Measurements from ENCODE around the gene CSF2. TPM values are rescaled to one million over a fixed set of nuclear protein-coding genes. Genes with fewer than 3 reads are reported as not detected.
"Not testable (repeated sequence)": the region's sequence is repeated elsewhere in the genome, so short reads cannot be mapped to it uniquely, and the experiment has no call there.

Gene CSF2
- total and polyA plus RNA-seq, 3 experiments from 2014 or later = 393 to 409 TPM; not detected in 1

DNA sequence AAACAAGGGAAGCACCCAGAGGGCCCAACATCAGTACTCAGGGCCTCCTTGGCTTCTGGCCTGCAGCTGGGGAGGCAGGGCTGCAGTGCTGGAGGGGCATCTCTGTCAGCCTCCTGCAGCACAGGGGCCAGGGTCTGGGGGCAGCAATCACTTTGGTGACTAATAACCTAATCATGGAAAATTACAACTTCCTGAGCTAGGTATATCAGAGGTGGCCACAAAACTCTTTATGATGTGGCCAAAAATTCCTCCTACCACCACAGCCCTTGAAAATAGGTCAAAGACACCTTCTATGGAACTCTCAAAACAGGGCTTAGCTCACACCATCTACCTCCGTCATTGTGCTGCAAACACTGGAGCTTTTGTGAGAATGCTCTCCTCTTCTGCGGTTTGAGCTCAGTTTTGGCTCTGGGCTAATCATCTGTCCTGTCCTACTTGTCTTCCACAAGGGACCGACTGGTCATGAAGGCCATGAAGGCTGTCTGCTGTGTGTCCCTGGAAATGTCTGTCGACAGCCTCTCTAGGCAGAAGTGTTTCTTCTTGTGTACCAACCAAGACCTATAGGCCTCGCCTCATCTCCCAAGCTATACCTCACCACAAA is 28.6 kb downstream of the CSF2 start:
- H3K27me3 ChIP-seq (ENCODE audit: insufficient read depth, low read length, poor library complexity, severe bottlenecking) = no peaks in the 10 kb centered on the region
- H3K9me3 ChIP-seq (ENCODE audit: low read length) = no peaks in the 10 kb centered on the region
- H3K9me3 Mint-ChIP-seq = no peaks in the 10 kb centered on the region
- peak in 4 of 5 donors; percentile 26 to 64 (median 54) for DNase-seq
- H3K4me3 Mint-ChIP-seq = peak overlapping the region; percentile 8 to 82 (median 44)
- H3K4me1 ChIP-seq (ENCODE audit: insufficient read depth, low read length) = peaks cover 79% of the 10 kb centered on the region
- H3K36me3 ChIP-seq (ENCODE audit: insufficient read depth, low read length) = no peaks in the 10 kb centered on the region
- peak overlapping the region; percentile 69 for H3K27ac ChIP-seq (ENCODE audit: low read depth, low read length)
- peak overlapping the region; percentile 77 to 100 (median 92) for H3K27ac Mint-ChIP-seq
- no peaks in the 10 kb centered on the region for H3K36me3 Mint-ChIP-seq
- H3K27me3 Mint-ChIP-seq = no peaks in the 10 kb centered on the region
- ChIA-PET POLR2A (interaction anchor here (0.5 kb wide), 1 partner anchor 63 kb away, joined by 3 read pairs; no protein-coding TSS in a partner anchor), CTCF (interaction anchor here (0.9 to 2.3 kb wide), 6 partner anchors 13 to 39 kb away, joined by 3 to 8 read pairs (median 5); no protein-coding TSS in a partner anchor)
- H3K4me3 ChIP-seq (ENCODE audit: low read length) = peak overlapping the region; percentile 7
- peaks cover 77 to 88% (median 80%) of the 10 kb centered on the region in 3 donors for H3K4me1 Mint-ChIP-seq

- H3K4me3 Mint-ChIP-seq = peak overlapping the region; percentile 18 to 80 (median 54)
- DNase-seq = no peak
- H3K27ac Mint-ChIP-seq = peak overlapping the region; percentile 77 to 100 (median 92)
- no peaks in the 10 kb centered on the region for H3K27me3 ChIP-seq (ENCODE audit: insufficient read depth, low read length, poor library complexity, severe bottlenecking)
- H3K4me1 Mint-ChIP-seq = peaks cover 77 to 82% (median 77%) of the 10 kb centered on the region in 3 donors
- ChIA-PET CTCF (interaction anchor here (1.1 to 2.3 kb wide), 7 partner anchors 10 to 40 kb away, joined by 3 to 8 read pairs (median 5); no protein-coding TSS in a partner anchor), POLR2A (interaction anchor here (0.7 kb wide), 1 partner anchor 15 kb away, joined by 3 read pairs; no protein-coding TSS in a partner anchor)
- peak overlapping the region; percentile 18 for H3K4me3 ChIP-seq (ENCODE audit: low read length)
- H3K36me3 ChIP-seq (ENCODE audit: insufficient read depth, low read length) = no peaks in the 10 kb centered on the region
- no peaks in the 10 kb centered on the region for H3K36me3 Mint-ChIP-seq
- H3K27me3 Mint-ChIP-seq = no peaks in the 10 kb centered on the region
- H3K4me1 ChIP-seq (ENCODE audit: insufficient read depth, low read length) = peaks cover 79% of the 10 kb centered on the region
- no peaks in the 10 kb centered on the region for H3K9me3 ChIP-seq (ENCODE audit: low read length)
- H3K9me3 Mint-ChIP-seq = peaks cover 0 to 1% (median 0%) of the 10 kb centered on the region in 5 donors
- H3K27ac ChIP-seq (ENCODE audit: low read depth, low read length) = peak overlapping the region; percentile 69
Measured at GRCh38 chr5:132102944-132103331, 29.3 kb downstream of the CSF2 start.

- no peaks in the 10 kb centered on the region for H3K36me3 Mint-ChIP-seq
- POLR2A ChIA-PET = interaction anchor here (0.6 to 0.7 kb wide), 3 partner anchors 15 to 79 kb away, joined by 3 read pairs; no protein-coding TSS in a partner anchor
- CTCF ChIA-PET = interaction anchor here (0.7 to 2.3 kb wide), 6 partner anchors 10 to 96 kb away, joined by 3 to 7 read pairs (median 4); no protein-coding TSS in a partner anchor
- H3K27ac Mint-ChIP-seq = peak overlapping the region; percentile 77 to 100 (median 92)
- H3K4me3 Mint-ChIP-seq = peak overlapping the region; percentile 28 to 80 (median 54)
- H3K27me3 Mint-ChIP-seq = no peaks in the 10 kb centered on the region
- no peaks in the 10 kb centered on the region for H3K36me3 ChIP-seq (ENCODE audit: insufficient read depth, low read length)
- H3K27ac ChIP-seq (ENCODE audit: low read depth, low read length) = peak overlapping the region; percentile 69
- peaks cover 74 to 78% (median 77%) of the 10 kb centered on the region in 3 donors for H3K4me1 Mint-ChIP-seq
- peaks cover 74% of the 10 kb centered on the region for H3K4me1 ChIP-seq (ENCODE audit: insufficient read depth, low read length)
- no peaks in the 10 kb centered on the region for H3K27me3 ChIP-seq (ENCODE audit: insufficient read depth, low read length, poor library complexity, severe bottlenecking)
- peaks cover 0 to 2% (median under 1%) of the 10 kb centered on the region in 5 donors for H3K9me3 Mint-ChIP-seq
- peak; percentile 51 to 89 (median 56) for DNase-seq
- H3K4me3 ChIP-seq (ENCODE audit: low read length) = peak overlapping the region; percentile 18
- no peaks in the 10 kb centered on the region for H3K9me3 ChIP-seq (ENCODE audit: low read length)
Measured at GRCh38 chr5:132103332-132103951, 29.9 kb downstream of the CSF2 start.

DNA sequence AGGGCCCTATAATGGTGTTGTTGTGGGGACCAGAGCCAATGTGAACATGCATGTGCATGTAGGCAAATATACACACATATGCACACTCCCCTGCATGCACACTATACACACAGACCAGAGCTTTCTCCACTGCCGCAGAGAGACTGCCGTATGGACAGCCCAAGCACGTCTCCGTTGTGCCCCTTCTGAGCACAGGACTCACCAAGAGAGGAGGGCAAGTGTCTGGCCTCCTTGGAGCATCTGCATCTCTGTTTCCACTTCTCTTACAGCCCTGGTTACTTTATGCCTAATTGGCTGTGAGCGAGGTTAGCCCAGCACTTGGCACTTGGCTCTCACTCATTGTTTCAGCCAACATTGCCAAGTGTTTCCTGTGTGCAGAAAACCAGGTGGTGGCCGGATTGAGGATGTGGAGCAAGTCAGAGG is 30.4 kb downstream of the CSF2 start:
- H3K36me3 ChIP-seq (ENCODE audit: insufficient read depth, low read length) = no peaks in the 10 kb centered on the region
- peaks cover 0 to 3% (median 2%) of the 10 kb centered on the region in 5 donors for H3K9me3 Mint-ChIP-seq
- POLR2A ChIA-PET = interaction anchor here (0.6 to 0.7 kb wide), 4 partner anchors 22 to 468 kb away, joined by 3 to 4 read pairs (median 3); no protein-coding TSS in a partner anchor
- CTCF ChIA-PET = interaction anchor here (0.7 to 1.8 kb wide), 7 partner anchors 11 to 96 kb away, joined by 3 to 5 read pairs (median 4); no protein-coding TSS in a partner anchor
- no peak overlapping the region for H3K4me3 ChIP-seq (ENCODE audit: low read length)
- DNase-seq = no peak
- no peaks in the 10 kb centered on the region for H3K27me3 ChIP-seq (ENCODE audit: insufficient read depth, low read length, poor library complexity, severe bottlenecking)
- no peaks in the 10 kb centered on the region for H3K36me3 Mint-ChIP-seq
- peak overlapping the region; percentile 77 to 100 (median 92) for H3K27ac Mint-ChIP-seq
- peak overlapping the region; percentile 69 for H3K27ac ChIP-seq (ENCODE audit: low read depth, low read length)
- H3K9me3 ChIP-seq (ENCODE audit: low read length) = no peaks in the 10 kb centered on the region
- H3K4me1 Mint-ChIP-seq = peaks cover 72 to 75% (median 75%) of the 10 kb centered on the region in 3 donors
- peak overlapping the region; percentile 28 to 80 (median 54) for H3K4me3 Mint-ChIP-seq
- H3K27me3 Mint-ChIP-seq = no peaks in the 10 kb centered on the region
- H3K4me1 ChIP-seq (ENCODE audit: insufficient read depth, low read length) = peaks cover 69% of the 10 kb centered on the region

GRCh38 chr5:132104556-132104955 is 31.0 kb downstream of the CSF2 start:
- Mint-ChIP-seq H3K27me3 (no peaks in the 10 kb centered on the region), H3K9me3 (peaks cover 0 to 3% (median 2%) of the 10 kb centered on the region in 5 donors), H3K36me3 (no peaks in the 10 kb centered on the region), H3K4me1 (peaks cover 69 to 71% (median 70%) of the 10 kb centered on the region in 3 donors), H3K4me3 (peak overlapping the region in 6 of 7 donors; percentile 22 to 80 (median 44)), H3K27ac (peak overlapping the region; percentile 52 to 100 (median 89))
- H3K4me3 ChIP-seq (ENCODE audit: low read length) = no peak overlapping the region
- peaks cover 65% of the 10 kb centered on the region for H3K4me1 ChIP-seq (ENCODE audit: insufficient read depth, low read length)
- no peaks in the 10 kb centered on the region for H3K36me3 ChIP-seq (ENCODE audit: insufficient read depth, low read length)
- no peak overlapping the region for H3K27ac ChIP-seq (ENCODE audit: low read depth, low read length)
- no peaks in the 10 kb centered on the region for H3K9me3 ChIP-seq (ENCODE audit: low read length)
- DNase-seq = no peak
- no peaks in the 10 kb centered on the region for H3K27me3 ChIP-seq (ENCODE audit: insufficient read depth, low read length, poor library complexity, severe bottlenecking)
- ChIA-PET POLR2A (interaction anchor here (0.6 to 0.7 kb wide), 3 partner anchors 282 to 1233 kb away, joined by 3 to 7 read pairs (median 4); no protein-coding TSS in a partner anchor), CTCF (interaction anchor here (1.2 to 1.8 kb wide), 5 partner anchors 13 to 97 kb away, joined by 3 to 5 read pairs (median 5); no protein-coding TSS in a partner anchor)

GRCh38 chr5:132105688-132106087 is 32.1 kb downstream of the CSF2 start:
- no peaks in the 10 kb centered on the region for H3K27me3 Mint-ChIP-seq
- no peak for DNase-seq
- Histone ChIP-seq H3K27me3 (ENCODE audit: insufficient read depth, low read length, poor library complexity, severe bottlenecking) (no peaks in the 10 kb centered on the region), H3K4me1 (ENCODE audit: insufficient read depth, low read length) (peaks cover 63% of the 10 kb centered on the region), H3K36me3 (ENCODE audit: insufficient read depth, low read length) (no peaks in the 10 kb centered on the region), H3K4me3 (ENCODE audit: low read length) (no peak overlapping the region), H3K9me3 (ENCODE audit: low read length) (no peaks in the 10 kb centered on the region), H3K27ac (ENCODE audit: low read depth, low read length) (no peak overlapping the region)
- peak overlapping the region in 4 of 8 donors; percentile 17 to 90 (median 54) for H3K27ac Mint-ChIP-seq
- CTCF ChIA-PET = interaction anchor here (1.6 kb wide), 1 partner anchor 29 kb away, joined by 5 read pairs; no protein-coding TSS in a partner anchor
- H3K9me3 Mint-ChIP-seq = peaks cover 0 to 3% (median 2%) of the 10 kb centered on the region in 5 donors
- POLR2A ChIA-PET = no interaction called here
- H3K4me3 Mint-ChIP-seq = no peak overlapping the region
- peaks cover 58 to 70% (median 58%) of the 10 kb centered on the region in 3 donors for H3K4me1 Mint-ChIP-seq
- H3K36me3 Mint-ChIP-seq = no peaks in the 10 kb centered on the region

- H3K36me3 Mint-ChIP-seq; H3K9me3 Mint-ChIP-seq; DNase-seq; H3K4me3 ChIP-seq (ENCODE audit: low read length); H3K9me3 ChIP-seq (ENCODE audit: low read length); CTCF ChIA-PET; POLR2A ChIA-PET; H3K27me3 ChIP-seq (ENCODE audit: insufficient read depth, low read length, poor library complexity, severe bottlenecking); H3K27me3 Mint-ChIP-seq; H3K36me3 ChIP-seq (ENCODE audit: insufficient read depth, low read length); H3K27ac ChIP-seq (ENCODE audit: low read depth, low read length): not testable (repeated sequence)
- H3K4me1 Mint-ChIP-seq = peaks cover 30 to 61% (median 30%) of the 10 kb centered on the region in 3 donors
- peak overlapping the region in 2 of 8 donors; percentile 36 to 56 for H3K27ac Mint-ChIP-seq
- peak overlapping the region in 1 of 7 donors; percentile 29 for H3K4me3 Mint-ChIP-seq
- peaks cover 46% of the 10 kb centered on the region for H3K4me1 ChIP-seq (ENCODE audit: insufficient read depth, low read length)
Measured at GRCh38 chr5:132108495-132108894, 34.9 kb downstream of the CSF2 start.
